BJ (cell line): ENCODE results near the gene BMP2K. TPM values are rescaled to one million over a fixed set of nuclear protein-coding genes. Genes with fewer than 3 reads are reported as not detected.
"Not testable (repeated sequence)": the region's sequence is repeated elsewhere in the genome, so short reads cannot be mapped to it uniquely, and the experiment has no call there.

ENCODE experiments used
- CTCF ChIA-PET: fragments of 350-600 bp; formaldehyde crosslinking; extraction: SDS; loops from one replicate; lab custom pipeline; 2021; ENCODE audit warnings: antibody characterized with exemption, inconsistent platforms; lab: Yijun Ruan, JAX
- POLR2A ChIA-PET: fragments of 300-600 bp; sonication (Branson Sonifier 250); formaldehyde crosslinking; extraction: SDS; loops from one replicate; lab custom pipeline; 2021; ENCODE audit warnings: antibody characterized with exemption; lab: Charles Lee
- DNase-seq: peaks from one replicate; pipeline ENCODE4 v3.0.0-alpha.2; 2011; ENCODE audit warnings: low read depth
- H3K27me3 ChIP-seq: 2 replicates; pipeline ENCODE4 v1.6.0; 2011; ENCODE audit warnings: low read length; ENCODE audit not compliant: control insufficient read depth, insufficient read depth
- H3K36me3 ChIP-seq: 2 replicates; pipeline ENCODE4 v1.5.1; 2011; ENCODE audit warnings: low read length; ENCODE audit not compliant: control insufficient read depth, insufficient read depth
- H3K4me3 ChIP-seq: 2 replicates; pipeline ENCODE4 v1.5.1; 2011; ENCODE audit warnings: low read depth, mild to moderate bottlenecking, control low read depth, low read length
- polyA plus RNA-seq: library from polyadenylated mRNA; depleted of rRNA; stranded (reverse); fragments of >200 nt; gene quantifications from 2 replicates; pipeline ENCODE4 v1.2.3, GENCODE V29; 2011
- TF ChIP-seq, protein P1 (sequence below): IDR thresholded peaks from 2 replicates; pipeline ENCODE4 v1.5.1; 2011; ENCODE audit warnings: low read depth, mild to moderate bottlenecking, control low read depth, inconsistent platforms, low read length, moderate library complexity; ENCODE audit not compliant: insufficient read depth

The BMP2K gene
- polyA plus RNA-seq, 1 experiment = 19.3 TPM

- ChIA-PET CTCF (no interaction called here), POLR2A (no interaction called here)
- 0 out of 2 replicates have a peak, but pooled peaks cover 1% of the 10 kb centered on the region for H3K36me3 ChIP-seq
- TF ChIP-seq, protein P1, sequence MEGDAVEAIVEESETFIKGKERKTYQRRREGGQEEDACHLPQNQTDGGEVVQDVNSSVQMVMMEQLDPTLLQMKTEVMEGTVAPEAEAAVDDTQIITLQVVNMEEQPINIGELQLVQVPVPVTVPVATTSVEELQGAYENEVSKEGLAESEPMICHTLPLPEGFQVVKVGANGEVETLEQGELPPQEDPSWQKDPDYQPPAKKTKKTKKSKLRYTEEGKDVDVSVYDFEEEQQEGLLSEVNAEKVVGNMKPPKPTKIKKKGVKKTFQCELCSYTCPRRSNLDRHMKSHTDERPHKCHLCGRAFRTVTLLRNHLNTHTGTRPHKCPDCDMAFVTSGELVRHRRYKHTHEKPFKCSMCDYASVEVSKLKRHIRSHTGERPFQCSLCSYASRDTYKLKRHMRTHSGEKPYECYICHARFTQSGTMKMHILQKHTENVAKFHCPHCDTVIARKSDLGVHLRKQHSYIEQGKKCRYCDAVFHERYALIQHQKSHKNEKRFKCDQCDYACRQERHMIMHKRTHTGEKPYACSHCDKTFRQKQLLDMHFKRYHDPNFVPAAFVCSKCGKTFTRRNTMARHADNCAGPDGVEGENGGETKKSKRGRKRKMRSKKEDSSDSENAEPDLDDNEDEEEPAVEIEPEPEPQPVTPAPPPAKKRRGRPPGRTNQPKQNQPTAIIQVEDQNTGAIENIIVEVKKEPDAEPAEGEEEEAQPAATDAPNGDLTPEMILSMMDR = no peak
- no peak for DNase-seq
- H3K4me3 ChIP-seq = no peak overlapping the region
- H3K27me3 ChIP-seq = no peaks in the 10 kb centered on the region
Observed at GRCh38 chr4:78788007-78788889, 12.1 kb downstream of the BMP2K start.

- H3K36me3 ChIP-seq, H3K27me3 ChIP-seq, POLR2A ChIA-PET, CTCF ChIA-PET, DNase-seq, H3K4me3 ChIP-seq: not testable (repeated sequence)
Observed at GRCh38 chr4:78795594-78796416, 19.7 kb downstream of the BMP2K start.

DNA sequence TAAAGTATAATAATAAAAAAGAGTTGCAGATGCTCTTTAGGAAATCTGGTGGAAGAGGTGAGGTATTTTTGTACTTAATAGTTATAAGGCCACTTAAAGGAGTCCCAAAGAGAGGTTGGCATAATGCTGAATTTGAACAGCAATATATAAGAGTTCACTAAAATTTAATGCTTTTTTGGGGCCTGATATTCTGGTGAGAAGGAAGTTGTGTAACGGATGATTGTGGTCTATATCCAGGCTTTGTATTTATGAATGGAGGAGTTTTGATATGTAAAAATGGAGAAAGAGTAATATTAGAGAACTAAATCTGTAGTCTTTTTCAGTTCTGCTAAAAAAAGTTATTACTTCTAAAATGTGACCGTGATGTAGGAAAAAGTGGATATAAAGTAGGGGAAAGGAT is 20.4 kb downstream of the BMP2K start:
- no peaks in the 10 kb centered on the region for H3K36me3 ChIP-seq
- H3K4me3 ChIP-seq = no peak overlapping the region
- DNase-seq = no peak
- CTCF ChIA-PET = interaction anchor here (1.1 kb wide), 1 partner anchor 92 kb away, joined by 3 read pairs; no protein-coding TSS in a partner anchor
- POLR2A ChIA-PET = no interaction called here
- TF ChIP-seq, protein P1 = no peak
- H3K27me3 ChIP-seq = no peaks in the 10 kb centered on the region

DNA sequence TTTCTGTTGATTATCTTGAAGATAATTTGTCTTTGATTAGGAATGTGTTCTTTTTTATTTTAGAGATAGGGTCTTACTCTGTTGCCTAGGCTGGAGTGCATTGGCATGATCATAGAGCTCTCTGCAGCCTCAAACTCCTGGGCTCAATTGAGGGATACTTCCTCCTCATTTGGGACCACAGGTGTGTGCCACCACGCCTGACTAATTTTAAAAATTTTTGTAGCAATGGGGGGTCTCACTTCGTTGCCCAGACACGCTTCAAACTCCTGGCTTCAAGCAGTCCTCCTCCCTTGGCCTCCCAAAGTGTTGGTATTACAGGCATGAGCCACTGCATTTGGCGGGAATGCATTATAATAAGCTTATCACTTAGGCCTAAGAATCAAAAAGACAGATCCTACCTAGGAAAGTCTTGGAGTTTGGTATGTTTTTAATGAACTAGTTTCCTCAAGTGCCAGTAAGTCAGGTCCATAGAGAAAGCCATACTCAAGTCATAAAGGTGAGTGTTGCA is 21.7 kb downstream of the BMP2K start:
- Histone ChIP-seq H3K4me3 (no peak overlapping the region), H3K36me3 (no peaks in the 10 kb centered on the region), H3K27me3 (no peaks in the 10 kb centered on the region)
- DNase-seq = no peak
- TF ChIP-seq, protein P1 = no peak
- CTCF ChIA-PET = interaction anchor here (1.1 to 1.4 kb wide), 2 partner anchors 12 to 91 kb away, joined by 3 read pairs; no protein-coding TSS in a partner anchor
- POLR2A ChIA-PET = no interaction called here

DNA sequence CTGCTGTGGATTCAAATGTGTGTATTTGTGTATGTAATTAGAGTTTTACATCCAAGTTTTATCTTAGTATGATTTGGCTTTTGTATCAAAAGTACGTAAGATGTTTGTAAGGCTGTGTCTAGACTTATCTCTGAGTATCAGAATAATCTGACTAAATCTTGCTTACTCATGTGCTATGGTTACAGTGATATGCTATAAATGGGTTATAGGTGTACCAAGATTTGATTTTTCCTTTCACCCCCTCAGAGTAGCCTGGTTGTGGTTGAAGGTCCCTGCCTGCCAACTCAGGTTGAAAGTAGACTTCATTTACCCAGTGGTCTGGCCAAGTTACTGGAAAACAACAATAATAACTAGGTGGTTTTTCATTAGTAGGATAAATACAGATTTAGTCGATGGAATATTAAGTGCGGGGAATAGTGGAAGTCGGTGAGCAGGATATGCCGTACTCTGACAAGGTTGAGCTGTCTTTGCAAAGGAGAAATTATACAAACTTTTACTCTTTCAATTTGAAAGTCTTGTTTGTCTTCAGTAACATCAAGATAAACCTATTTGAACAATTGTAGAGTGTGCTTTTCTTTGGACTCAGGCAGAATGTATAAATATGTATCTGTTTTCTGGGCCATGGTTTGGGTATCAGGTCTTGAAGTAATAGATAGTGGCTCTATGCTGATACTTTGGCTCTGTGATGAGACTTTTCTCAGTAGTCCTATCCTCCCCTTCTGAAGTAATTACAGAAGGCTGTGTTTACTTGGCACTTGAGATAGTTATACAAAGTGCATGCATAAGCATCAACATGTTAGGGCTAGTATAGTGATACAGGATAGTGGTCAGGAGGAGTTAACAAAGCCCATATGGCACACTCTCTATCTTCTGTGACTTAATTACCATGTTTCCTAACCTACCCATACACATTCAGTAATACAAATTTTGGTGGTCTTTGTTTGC is 23.7 kb downstream of the BMP2K start:
- Histone ChIP-seq H3K4me3 (no peak overlapping the region), H3K36me3 (no peaks in the 10 kb centered on the region), H3K27me3 (no peaks in the 10 kb centered on the region)
- DNase-seq = no peak
- POLR2A ChIA-PET = no interaction called here
- TF ChIP-seq, protein P1 = no peak
- CTCF ChIA-PET = no interaction called here
